ENCODE results near the gene FALEC. TPM values are rescaled to one million over a fixed set of nuclear protein-coding genes. Genes with fewer than 3 reads are reported as not detected.

The FALEC gene
- total and polyA plus RNA-seq, 9 of the 15 experiments (the other 6 are each of a cell fraction or from before 2014, with no cell fraction given), result 0.15 to 1.8 (median 0.53) TPM; not detected in 5

DNA sequence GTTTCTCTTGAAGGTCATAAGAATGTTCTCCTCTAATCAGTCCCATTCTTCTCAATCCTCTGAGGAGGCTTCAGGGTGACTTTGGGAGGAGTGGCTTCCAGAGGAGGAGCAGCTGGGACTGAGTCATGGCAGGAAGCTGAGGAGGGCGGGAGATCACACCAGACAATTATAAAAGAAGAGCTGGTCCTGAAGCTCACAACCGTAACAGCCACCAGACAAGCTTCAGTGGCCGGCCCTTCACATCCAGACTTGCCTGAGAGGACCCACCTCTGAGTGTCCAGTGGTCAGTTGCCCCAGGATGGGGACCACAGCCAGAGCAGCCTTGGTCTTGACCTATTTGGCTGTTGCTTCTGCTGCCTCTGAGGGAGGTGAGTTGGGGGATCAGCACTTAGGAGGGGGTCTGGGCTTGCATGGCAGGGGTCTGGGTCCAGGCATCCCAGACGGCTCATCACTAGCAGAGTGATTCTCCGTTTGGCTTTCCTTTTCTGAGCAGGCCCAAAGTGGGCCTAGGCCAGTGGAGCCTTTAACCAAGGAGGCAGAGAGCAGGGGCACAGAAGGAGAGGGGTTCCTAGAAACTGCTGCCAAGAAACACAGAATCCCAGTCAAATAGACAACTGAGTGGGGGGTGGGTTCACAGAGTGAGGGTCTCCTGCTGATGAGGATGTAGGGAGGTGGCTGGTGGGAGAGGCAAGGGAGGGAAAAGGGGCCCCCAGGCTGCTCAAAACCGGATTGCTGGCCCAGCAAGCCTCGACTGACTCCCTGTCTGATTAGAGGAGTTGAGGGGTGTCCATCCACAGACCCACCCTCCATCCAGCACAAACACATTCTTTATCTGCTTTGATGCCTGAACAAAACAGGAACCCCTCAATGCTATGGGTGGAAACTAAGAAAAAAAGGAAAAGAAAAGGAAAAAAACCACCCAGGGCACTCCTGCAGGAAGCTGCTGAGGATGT, 7.4 kb upstream of the FALEC start, which contains the start of gene ECM1 (continued):
- TF ChIP-seq MYNN (IDR thresholded peaks at IDR 0.05) (no peak), MYNN (CRISPR knock-in tag; IDR thresholded peaks at IDR 0.05) (no peak), POLR2AphosphoS2 (IDR thresholded peaks at IDR 0.05; ENCODE audit: low read length) (peak; percentile 69; the same call in 1 of the 2 replicates), TRIM24 (IDR thresholded peaks at IDR 0.05) (no peak), L3MBTL2 (IDR thresholded peaks at IDR 0.05) (peak; percentile 33; the same call in 1 of the 2 replicates), NEUROD1 (IDR thresholded peaks at IDR 0.05; ENCODE audit: borderline replicate concordance, low read depth, low read length, partially characterized antibody) (no peak), ZNF589 (CRISPR knock-in tag; IDR thresholded peaks at IDR 0.05; ENCODE audit: low read depth) (no peak), NFIX (CRISPR knock-in tag; IDR thresholded peaks at IDR 0.05; ENCODE audit: low read depth) (no peak), MCM3 (IDR thresholded peaks at IDR 0.05) (no peak)
- TF ChIP-seq, protein P1, sequence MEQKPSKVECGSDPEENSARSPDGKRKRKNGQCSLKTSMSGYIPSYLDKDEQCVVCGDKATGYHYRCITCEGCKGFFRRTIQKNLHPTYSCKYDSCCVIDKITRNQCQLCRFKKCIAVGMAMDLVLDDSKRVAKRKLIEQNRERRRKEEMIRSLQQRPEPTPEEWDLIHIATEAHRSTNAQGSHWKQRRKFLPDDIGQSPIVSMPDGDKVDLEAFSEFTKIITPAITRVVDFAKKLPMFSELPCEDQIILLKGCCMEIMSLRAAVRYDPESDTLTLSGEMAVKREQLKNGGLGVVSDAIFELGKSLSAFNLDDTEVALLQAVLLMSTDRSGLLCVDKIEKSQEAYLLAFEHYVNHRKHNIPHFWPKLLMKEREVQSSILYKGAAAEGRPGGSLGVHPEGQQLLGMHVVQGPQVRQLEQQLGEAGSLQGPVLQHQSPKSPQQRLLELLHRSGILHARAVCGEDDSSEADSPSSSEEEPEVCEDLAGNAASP (IDR thresholded peaks at IDR 0.05), result no peak
- TF ChIP-seq, protein P2, sequence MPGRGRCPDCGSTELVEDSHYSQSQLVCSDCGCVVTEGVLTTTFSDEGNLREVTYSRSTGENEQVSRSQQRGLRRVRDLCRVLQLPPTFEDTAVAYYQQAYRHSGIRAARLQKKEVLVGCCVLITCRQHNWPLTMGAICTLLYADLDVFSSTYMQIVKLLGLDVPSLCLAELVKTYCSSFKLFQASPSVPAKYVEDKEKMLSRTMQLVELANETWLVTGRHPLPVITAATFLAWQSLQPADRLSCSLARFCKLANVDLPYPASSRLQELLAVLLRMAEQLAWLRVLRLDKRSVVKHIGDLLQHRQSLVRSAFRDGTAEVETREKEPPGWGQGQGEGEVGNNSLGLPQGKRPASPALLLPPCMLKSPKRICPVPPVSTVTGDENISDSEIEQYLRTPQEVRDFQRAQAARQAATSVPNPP (IDR thresholded peaks at IDR 0.05; ENCODE audit: borderline replicate concordance, insufficient read depth, insufficient read length), result no peak
- TF ChIP-seq, protein P3, sequence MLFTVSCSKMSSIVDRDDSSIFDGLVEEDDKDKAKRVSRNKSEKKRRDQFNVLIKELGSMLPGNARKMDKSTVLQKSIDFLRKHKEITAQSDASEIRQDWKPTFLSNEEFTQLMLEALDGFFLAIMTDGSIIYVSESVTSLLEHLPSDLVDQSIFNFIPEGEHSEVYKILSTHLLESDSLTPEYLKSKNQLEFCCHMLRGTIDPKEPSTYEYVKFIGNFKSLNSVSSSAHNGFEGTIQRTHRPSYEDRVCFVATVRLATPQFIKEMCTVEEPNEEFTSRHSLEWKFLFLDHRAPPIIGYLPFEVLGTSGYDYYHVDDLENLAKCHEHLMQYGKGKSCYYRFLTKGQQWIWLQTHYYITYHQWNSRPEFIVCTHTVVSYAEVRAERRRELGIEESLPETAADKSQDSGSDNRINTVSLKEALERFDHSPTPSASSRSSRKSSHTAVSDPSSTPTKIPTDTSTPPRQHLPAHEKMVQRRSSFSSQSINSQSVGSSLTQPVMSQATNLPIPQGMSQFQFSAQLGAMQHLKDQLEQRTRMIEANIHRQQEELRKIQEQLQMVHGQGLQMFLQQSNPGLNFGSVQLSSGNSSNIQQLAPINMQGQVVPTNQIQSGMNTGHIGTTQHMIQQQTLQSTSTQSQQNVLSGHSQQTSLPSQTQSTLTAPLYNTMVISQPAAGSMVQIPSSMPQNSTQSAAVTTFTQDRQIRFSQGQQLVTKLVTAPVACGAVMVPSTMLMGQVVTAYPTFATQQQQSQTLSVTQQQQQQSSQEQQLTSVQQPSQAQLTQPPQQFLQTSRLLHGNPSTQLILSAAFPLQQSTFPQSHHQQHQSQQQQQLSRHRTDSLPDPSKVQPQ (CRISPR knock-in tag; IDR thresholded peaks at IDR 0.05; ENCODE audit: borderline replicate concordance), result no peak
- TF ChIP-seq, protein P4, sequence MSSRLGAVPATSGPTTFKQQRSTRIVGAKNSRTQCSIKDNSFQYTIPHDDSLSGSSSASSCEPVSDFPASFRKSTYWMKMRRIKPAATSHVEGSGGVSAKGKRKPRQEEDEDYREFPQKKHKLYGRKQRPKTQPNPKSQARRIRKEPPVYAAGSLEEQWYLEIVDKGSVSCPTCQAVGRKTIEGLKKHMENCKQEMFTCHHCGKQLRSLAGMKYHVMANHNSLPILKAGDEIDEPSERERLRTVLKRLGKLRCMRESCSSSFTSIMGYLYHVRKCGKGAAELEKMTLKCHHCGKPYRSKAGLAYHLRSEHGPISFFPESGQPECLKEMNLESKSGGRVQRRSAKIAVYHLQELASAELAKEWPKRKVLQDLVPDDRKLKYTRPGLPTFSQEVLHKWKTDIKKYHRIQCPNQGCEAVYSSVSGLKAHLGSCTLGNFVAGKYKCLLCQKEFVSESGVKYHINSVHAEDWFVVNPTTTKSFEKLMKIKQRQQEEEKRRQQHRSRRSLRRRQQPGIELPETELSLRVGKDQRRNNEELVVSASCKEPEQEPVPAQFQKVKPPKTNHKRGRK (tag; IDR thresholded peaks at IDR 0.05), result no peak
- TF ChIP-seq, protein P5, sequence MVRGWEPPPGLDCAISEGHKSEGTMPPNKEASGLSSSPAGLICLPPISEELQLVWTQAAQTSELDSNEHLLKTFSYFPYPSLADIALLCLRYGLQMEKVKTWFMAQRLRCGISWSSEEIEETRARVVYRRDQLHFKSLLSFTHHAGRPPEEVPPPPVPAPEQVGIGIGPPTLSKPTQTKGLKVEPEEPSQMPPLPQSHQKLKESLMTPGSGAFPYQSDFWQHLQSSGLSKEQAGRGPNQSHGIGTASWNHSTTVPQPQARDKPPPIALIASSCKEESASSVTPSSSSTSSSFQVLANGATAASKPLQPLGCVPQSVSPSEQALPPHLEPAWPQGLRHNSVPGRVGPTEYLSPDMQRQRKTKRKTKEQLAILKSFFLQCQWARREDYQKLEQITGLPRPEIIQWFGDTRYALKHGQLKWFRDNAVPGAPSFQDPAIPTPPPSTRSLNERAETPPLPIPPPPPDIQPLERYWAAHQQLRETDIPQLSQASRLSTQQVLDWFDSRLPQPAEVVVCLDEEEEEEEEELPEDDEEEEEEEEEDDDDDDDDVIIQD (CRISPR knock-in tag; IDR thresholded peaks at IDR 0.05), result no peak
- TF ChIP-seq, protein P6, sequence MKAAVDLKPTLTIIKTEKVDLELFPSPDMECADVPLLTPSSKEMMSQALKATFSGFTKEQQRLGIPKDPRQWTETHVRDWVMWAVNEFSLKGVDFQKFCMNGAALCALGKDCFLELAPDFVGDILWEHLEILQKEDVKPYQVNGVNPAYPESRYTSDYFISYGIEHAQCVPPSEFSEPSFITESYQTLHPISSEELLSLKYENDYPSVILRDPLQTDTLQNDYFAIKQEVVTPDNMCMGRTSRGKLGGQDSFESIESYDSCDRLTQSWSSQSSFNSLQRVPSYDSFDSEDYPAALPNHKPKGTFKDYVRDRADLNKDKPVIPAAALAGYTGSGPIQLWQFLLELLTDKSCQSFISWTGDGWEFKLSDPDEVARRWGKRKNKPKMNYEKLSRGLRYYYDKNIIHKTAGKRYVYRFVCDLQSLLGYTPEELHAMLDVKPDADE (conservative IDR thresholded peaks at IDR 0.05; ENCODE audit: control insufficient read depth, low read depth, low read length), result no peak

Measured in K562 (cell line).